Hindlimb muscle (tissue), 1 donor: Measurements from ENCODE around the gene ISL1. TPM values are rescaled to one million over a fixed set of nuclear protein-coding genes. Genes with fewer than 3 reads are reported as not detected.

ENCODE experiments used
- DNase-seq: peaks from one replicate; pipeline ENCODE4 v3.0.0-alpha.2; 2013
- polyA plus RNA-seq: library from polyadenylated mRNA; unstranded; fragments of 120-200 nt; gene quantifications from one replicate; pipeline ENCODE4 v1.2.1, GENCODE V29; 2013; ENCODE audit not compliant: insufficient read length

The ISL1 gene
- polyA plus RNA-seq, 1 donor: 0.28 TPM

DNA sequence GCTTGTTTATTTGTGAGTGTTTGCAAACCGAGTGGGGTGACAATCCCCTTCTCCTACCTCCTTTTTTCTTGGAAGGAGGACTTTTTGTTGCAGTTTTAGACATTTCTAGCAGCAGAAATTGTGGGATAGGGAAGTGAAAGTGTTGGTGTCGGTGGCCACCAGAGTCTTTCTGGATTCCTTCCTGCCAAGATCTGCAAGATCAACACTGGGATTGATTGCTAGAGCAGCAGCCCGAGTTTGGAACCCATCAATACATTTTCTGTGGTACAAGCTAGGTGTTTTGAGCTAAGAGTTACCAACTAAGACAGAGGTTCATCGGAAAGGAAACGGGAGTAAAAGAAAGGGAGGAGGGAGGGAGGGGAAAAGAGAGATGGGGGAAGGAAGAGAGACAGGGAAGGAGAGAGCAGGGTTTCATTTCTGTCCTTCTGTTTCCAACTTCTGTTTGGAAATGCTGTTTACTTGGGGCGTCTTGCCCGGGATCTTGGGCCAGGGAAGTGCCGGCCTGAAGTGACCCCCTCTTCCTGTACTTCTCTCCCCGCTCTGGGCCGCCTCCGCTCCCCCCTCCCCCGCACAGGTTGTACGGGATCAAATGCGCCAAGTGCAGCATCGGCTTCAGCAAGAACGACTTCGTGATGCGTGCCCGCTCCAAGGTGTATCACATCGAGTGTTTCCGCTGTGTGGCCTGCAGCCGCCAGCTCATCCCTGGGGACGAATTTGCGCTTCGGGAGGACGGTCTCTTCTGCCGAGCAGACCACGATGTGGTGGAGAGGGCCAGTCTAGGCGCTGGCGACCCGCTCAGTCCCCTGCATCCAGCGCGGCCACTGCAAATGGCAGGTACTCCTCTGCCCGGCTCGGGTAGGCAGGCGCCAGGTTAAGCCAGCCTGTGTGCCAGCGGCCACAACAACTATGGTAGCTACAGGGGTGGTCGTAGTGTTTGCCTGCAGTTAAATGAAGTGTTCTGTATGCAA, 4.0 kb downstream of the ISL1 start:
- DNase-seq: no peak

DNA sequence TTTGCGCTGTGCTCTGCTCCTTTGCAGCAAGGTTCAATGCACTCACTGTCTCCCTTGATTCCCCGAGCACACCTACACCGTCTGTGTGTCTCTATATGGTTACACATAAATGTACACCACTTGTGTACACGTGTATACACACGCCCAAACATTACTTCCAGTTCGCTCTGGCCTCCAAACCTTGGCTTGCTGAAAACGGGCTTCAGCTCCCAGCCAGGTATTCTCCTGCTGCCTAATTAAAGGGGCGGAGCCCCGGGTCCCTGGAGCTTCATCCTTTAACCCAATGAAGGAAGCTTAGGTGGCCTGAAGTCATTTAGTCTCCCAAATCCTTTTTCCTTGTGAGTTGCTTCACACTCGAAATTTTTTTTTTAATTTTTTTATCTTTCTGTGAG, 4.6 kb downstream of the ISL1 start:
- no peak for DNase-seq

DNA sequence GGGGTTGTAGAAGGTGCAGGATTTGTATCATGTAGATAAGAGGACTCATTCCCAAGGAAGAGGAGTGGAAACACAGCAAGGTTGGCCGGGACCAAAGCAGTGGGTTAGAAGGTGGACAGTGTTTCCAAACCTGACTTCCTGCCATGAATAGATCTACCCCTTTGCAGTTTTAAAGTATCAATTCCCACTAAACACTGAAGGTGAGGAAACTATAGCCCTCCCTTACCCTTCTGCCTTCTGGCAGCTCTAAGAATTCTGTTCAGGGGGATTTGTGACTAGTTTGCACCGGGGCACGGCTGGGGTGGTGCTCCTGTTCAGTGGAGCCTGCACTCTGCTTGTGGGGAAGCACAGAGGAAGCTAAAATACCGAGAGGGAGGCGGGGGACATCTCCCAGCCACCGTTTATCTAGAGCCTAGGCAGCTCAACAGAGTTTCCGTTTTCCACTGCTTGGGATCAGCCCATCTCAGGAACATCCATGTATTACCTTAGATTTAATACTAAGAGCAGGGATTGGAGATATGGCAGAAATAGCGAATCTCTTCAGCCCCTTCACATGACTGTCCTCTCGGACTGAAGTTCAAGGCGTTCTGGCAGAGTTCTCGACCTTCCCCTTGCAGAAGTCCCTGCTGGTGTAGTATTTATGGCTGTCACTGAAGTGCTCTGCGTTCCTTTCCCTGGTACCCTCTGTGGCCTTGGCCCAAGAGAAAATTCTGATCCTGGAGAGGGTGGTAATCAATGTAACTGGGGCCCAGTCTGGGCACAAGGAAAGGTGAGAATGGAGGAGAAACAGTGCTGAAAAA, 5.4 kb downstream of the ISL1 start:
- no peak for DNase-seq

DNA sequence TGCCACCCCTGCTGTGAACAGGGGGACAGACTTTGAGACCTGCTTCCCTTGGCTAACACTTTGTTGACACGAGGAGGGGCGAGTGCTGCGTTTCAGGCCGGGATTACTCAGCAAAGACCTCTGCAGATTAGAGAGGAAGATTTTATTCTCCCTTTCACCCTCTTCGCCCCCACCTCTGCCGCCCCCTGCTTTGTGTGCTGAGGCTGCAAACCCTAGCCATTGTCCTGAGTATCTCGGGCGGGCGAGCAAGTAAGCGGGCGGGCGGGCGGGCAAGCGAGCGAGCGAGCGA, 6.0 kb downstream of the ISL1 start:
- DNase-seq: no peak

DNA sequence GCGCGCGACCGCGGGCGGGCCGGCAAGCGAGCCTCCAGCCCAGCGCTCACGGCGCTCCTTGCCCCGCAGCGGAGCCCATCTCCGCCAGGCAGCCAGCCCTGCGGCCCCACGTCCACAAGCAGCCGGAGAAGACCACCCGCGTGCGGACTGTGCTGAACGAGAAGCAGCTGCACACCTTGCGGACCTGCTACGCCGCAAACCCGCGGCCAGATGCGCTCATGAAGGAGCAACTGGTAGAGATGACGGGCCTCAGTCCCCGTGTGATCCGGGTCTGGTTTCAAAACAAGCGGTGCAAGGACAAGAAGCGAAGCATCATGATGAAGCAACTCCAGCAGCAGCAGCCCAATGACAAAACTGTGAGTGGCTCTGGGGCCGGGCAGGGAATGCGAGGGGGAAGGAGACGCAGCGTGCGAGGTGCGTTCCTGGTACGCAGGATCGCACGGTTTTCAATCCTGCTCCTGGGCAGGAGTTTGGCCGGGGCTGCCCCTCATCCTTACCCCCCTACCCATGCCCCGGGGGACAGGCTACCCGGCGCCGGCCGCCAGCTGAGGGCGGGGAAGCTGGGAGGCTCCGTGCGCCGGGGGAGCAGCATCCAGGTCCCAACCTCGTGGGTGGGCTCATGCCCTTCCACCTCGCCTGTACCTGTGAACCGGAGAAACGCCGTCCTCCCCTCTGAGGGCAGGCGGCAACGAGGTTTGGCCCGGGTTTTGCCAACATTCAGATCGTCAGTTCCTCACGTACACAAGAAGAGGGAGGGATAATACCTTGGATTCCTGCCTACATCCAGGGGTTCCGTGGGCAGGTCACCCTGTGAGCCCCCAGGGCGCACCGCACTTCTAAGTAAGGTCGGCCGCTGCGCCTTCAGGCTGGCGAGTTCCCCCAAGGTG, 6.6 kb downstream of the ISL1 start:
- DNase-seq: no peak

DNA sequence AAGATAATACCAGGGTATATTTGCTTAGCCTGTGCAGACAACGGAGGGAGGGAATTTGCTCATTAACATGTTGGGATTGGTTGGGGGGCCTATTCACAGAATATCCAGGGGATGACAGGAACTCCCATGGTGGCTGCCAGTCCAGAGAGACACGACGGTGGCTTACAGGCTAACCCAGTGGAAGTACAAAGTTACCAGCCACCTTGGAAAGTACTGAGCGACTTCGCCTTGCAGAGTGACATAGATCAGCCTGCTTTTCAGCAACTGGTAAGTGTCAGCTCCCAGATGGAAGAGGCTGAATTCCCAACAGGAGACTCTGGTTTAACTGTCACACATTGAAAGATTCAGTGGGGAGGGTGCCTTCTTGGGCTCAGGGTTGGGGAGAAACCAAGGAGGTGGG, 7.9 kb downstream of the ISL1 start:
- DNase-seq: no peak

DNA sequence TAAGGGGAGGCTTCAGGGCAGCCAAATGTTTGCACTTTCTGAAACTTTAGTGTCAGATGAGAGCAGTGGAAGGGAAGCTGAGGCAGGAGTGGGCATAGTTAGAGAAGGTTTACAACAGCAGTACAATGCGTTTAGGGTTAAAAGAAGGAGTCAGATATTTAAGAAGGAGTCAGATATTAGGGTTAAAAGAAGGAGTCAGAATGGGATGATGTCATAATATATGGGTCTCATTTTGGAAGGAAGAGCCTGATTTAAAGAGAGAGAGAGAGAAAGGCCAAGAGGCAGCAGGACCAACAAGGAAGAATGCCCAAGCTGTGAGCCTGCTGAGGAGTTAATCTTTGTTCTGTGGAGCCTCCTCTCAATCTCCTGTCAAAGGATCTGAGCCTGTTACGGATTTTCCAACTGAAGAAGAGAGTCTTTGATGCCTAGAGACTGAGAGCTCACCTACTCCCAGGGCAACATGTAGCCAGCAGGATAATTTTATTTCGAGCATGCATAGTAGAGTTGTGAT, 9.5 kb downstream of the ISL1 start:
- DNase-seq: no peak

DNA sequence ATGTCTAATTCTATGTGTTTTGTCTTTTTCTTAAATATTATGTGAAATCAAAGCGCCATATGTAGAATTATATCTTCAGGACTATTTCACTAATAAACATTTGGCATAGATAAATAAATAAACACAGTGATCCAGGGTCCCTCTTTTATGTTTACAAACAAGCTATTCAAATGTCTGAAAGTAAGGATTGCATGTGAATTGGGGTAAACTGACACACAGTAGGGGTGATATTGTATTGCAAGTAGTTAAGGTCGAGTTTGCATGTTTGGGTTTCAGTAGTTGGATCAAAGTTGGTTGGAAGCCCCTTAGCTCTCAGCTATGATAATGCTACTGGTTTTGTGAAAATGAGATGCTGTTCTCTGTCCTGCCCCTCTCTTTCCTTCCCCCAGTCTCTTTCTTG, 11.4 kb downstream of the ISL1 start:
- no peak for DNase-seq

DNA sequence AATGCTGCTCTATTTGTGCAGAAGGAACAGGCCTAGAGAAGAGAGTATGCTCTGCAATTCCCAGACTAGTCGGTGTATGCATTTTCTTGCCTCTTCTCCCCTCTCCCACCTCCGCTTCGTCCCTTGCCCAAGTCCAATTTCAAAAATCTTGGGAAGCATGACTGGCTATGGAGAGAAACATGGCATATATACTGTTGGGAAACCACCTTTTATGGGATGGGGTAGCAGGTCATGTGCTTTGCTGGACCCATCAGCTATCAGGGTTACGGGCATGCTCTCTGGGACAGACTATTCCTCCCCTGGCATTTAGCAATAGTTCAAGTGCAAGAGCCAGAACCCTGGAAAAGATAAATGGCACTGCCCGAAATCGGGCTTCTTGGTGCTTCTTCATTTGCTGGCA, 12.0 kb downstream of the ISL1 start:
- no peak for DNase-seq

DNA sequence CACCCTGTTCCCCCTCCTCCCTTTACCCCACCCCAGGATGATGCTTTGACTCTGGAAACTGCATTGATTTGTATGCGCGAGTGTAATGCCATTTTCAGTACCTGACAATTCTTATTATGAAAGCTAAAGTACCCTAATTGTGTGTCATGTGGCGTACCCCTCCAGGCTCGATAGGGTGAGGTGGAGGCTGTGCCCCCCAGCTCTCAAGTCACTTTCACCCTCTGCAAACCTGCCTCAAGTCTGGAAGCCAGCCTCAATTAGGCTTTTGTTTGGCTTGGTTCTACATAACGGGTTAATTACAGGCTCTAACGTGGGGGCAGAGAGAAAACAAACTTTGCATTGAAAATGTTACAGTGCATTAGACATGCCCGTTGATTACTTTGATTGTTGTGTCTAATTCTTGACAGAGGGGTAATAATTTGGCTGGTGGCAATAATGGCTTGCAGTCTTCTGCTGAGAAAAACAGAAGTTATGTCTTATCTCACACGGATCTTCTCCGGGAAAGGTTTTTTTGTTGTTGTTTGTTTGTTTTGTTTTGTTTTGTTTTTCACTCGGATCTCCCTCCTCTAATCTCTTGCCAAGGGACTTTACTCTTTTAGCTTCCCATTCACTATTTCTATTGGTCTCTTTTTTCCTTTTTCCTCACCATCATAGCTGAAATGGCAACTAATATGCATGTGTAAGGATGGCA, 12.6 kb downstream of the ISL1 start:
- no peak for DNase-seq

DNA sequence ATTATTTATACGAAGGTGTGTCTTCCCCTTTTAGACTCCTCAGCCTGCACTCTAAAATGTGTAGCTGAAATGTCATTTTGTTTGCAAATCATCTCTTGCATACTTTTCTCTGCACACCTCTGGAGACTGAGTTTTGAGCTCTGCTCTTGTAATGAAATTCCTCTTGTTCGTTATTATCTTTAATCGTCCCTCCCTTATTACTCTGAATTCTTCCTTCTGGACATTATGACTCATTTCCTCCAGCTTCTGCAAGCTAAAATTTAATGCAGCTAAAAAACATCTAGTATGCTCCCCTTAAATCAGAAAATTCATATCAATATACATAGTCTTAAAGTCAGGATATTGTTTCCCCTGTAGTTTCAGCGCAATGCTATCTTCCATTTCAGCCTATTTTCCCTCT, 13.5 kb downstream of the ISL1 start:
- no peak for DNase-seq

DNA sequence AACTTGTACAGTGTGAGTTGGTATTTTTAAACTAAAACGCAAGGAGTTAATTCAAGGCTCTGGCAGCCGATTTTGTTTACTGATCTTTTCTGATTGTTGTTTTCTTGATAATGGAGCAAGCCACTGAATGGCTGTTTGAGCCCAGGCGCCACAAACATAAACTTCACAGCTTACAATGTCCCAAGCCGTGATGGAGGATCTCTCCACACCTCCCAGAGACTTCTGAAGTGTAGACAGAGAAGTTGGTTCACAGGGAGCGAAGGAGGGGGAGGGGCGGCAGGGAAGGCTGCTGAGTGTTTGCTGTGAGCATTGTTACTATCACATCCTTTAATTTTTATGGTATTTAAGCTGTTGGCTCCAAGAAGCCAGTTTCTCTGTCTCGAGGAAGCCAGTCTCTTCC, 14.7 kb downstream of the ISL1 start:
- DNase-seq: no peak

DNA sequence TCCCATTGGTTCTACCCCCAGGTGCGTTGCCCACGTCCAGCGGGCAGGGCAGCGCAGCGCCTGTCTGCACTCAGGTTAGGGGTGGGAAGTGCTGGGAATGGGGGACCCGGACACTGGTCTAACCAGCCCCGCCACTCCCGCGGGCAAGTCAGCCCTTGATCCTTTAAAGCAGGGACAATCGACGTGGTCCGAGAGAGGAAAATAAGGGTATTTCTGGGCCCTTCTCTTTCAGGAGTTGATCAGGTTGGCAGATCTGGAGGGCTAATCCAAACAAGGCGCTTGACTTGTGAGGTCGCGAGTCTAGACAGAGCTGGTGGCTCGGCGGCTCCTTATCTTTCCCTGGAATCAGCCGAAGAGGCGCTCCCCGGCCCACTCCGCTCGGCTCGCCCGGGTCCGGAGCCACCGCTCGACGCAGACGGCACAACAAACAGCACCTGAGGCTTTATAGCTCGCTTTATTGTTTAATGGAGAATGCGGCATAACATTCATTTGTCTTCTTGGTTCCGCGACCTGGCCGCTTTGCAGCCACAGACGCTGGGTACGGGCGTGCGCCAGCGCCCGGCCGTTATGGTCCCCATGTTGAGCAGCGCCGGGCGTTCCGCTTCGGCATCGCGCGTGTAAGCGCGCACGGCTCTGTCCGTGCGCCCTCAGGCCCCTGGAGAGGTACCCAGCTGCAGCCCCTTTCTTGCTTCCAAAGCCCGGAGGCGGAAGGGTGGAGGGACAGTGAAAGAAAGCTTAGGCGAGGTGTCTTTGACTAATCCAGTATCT, 15.8 kb downstream of the ISL1 start:
- no peak for DNase-seq

DNA sequence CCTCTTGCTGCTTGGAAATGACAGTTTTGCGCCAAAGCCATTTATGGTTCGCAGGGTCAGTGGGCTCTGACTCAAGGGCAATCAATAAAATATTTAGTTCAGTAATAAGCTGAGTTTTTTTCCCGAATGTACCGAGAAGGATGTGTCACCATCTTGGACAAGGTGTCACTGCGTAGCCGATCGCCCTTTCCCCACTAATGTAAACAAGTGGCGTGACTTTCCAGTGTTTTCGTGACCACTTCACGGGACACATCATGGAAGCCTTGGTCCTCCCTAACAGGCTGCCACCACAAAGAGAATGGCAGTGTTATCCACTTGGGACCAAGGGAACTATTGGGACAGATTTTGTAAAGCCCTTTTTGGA, 16.4 kb downstream of the ISL1 start:
- no peak for DNase-seq

DNA sequence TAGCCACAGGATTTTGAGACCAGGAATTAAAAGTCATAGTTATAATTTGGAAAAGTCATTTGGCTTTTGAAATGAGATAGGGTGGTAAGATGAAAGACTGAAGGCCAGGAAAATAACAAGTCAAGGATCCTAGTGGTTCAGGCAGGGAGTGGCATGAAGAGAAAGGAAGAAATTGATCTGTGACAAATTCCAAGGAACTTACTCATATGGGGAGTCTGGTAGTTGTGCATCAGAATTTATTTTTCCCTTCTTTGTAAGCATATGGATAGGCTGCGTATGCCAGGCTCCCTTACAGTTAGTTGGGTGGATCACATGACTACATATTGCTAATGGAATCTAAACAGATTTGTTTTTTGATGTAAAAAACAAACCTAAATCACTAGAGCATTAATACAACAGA, 21.0 kb downstream of the ISL1 start:
- no peak for DNase-seq

DNA sequence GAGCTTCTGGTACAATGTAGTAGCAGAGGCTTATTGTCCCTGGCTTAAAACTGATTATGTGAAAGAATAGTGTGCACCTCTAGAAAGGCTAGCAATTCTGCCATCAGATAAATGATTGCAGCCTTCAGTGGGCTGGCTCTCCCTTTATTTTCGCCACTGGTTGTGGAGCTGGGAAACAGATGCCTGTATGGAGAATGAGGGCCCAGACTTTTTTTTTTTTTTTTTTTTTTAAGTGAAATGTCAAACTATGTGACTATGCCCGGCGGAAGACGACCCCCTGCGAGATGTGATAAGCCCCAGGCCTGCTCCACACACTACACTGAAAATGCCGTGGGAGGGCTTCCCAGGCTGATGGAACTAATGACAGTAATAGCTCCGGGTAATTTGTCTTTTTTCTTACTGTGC, 28.7 kb downstream of the ISL1 start:
- no peak for DNase-seq

DNA sequence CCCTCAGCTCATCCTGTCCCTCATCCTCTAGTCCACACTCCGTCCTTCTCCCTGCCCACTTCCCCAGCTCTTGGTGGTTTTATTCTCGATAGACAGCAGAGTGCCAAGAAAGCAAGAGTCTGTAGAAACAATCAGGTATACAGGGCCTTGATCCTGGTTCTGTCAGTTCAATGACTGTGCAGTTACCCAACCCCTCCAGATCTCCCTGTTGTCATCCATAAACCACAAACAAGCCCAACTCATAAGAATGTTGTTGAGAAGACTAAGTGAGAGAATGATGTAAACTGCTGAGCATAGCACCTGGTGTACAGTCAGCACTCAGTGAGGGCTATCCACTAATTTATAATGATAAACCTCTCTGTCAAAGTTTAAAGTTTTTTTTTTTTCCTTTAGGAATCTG, 31.3 kb downstream of the ISL1 start:
- DNase-seq: no peak

DNA sequence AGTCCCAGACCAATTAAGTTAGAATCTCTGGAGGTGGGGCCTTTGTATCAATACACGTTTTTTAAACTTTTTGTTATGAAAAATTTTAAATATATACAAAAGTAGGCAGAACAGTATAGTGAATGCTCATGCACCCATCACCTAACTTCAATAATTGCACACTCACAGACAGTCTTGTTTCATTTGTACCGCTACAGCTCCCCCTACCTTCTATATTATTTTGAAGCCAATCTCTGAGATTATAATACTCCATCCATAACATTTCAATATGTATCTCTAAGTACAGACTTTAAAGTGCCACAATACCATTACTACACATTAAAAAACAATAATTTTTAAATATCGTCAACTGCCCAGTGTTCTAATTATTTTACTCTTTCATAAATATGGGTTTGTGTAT, 32.9 kb downstream of the ISL1 start:
- DNase-seq: no peak

DNA sequence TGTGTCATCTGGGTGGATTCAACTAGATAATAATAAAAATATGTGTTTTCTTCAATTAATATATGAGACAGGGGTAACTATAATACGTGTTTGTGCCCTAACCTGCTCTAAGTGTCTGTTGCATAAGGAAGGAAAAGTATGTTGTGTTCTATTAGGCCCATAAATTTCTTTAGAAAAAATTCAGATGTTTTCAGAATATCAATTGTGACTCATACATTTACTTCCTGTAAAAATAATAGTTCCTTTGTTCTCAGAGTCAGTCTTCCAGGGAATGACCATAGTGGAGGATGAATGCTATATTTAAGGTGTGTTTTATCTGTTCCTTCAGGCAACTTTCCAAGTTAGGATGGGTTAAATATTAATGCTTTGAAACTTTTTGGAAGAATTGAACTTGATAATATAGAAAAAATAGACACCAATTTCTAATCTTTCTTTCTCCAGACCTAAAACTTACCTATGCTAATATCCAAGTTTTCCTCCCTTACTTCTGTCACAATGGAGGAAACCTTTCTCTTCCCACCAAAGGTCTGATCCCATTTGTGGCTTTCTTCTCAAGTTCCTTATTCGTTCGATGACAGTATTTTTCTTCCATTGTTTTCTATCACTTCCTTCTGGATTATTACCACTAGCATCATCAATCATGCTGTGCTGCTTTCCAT, 49.9 kb downstream of the ISL1 start:
- no peak for DNase-seq

DNA sequence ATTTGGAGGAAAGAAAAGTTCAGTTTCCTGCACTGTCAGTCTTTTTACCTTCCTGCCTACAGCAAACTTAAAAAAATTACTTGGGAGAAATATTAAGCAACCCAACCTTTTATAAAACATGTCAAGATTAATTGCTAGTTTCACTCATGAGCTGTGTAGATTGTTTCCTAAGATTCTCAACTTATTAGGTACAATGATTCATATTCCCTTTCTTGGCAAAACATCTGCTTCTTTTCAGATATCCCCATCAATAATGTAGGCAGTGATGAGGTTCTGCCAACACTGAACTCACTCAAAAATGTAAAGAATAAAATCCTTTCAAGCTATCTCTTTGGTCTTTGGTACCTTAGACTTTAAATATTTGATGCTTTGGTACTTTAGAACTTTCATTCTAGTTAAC, 56.0 kb downstream of the ISL1 start:
- no peak for DNase-seq
